CD4-positive, alpha-beta memory T cell (primary cell): ENCODE data around the gene PPCS. TPM values are rescaled to one million over a fixed set of nuclear protein-coding genes. Genes with fewer than 3 reads are reported as not detected.

Source experiments
- CTCF ChIA-PET: fragments of 350-600 bp; sonication (Branson Sonifier 250); formaldehyde crosslinking; loops from one replicate; lab custom pipeline; 2021; ENCODE audit warnings: inconsistent platforms; ENCODE audit not compliant: partially characterized antibody; lab: Charles Lee
- POLR2A ChIA-PET: fragments of 350-600 bp; sonication (Branson Sonifier 250); formaldehyde crosslinking; loops from one replicate; lab custom pipeline; 2021; ENCODE audit not compliant: partially characterized antibody; lab: Charles Lee
- DNase-seq, 5 donors: peaks; one replicate each; pipeline versions ENCODE4 v3.0.0 to v3.0.0-alpha.2; 2020 to 2022; ENCODE audit warnings: mixed read lengths in 1 of 5
- H3K27ac ChIP-seq: one replicate; pipeline ENCODE4 v1.7.0; 2013; ENCODE audit warnings: low read depth, low read length
- H3K27me3 ChIP-seq: 2 replicates; pipeline ENCODE4 v1.7.0; 2013; ENCODE audit warnings: mild to moderate bottlenecking, low read length, moderate library complexity; ENCODE audit not compliant: insufficient read depth
- H3K36me3 ChIP-seq: 2 replicates; pipeline ENCODE4 v1.7.0; 2013; ENCODE audit warnings: mild to moderate bottlenecking, low read length, moderate library complexity; ENCODE audit not compliant: insufficient read depth
- H3K4me1 ChIP-seq: 2 replicates; pipeline ENCODE4 v1.7.0; 2013; ENCODE audit warnings: mild to moderate bottlenecking, low read length, moderate library complexity; ENCODE audit not compliant: insufficient read depth
- H3K4me3 ChIP-seq, 2 donors: one replicate each; pipeline ENCODE4 v1.7.0; 2013; ENCODE audit warnings: low read length in 2 of 2, mild to moderate bottlenecking in 1 of 2
- H3K9me3 ChIP-seq, 2 donors: one replicate each; pipeline ENCODE4 v1.7.0; 2013; ENCODE audit warnings: low read length in 2 of 2, control low read depth in 1 of 2; ENCODE audit not compliant: control insufficient read depth in 1 of 2
- H3K27ac Mint-ChIP-seq, 7 donors: one replicate each; pipeline ENCODE4 v1.8.0; 2020 to 2021; ENCODE audit warnings: mixed read lengths in 7 of 7, mild to moderate bottlenecking in 6 of 7, inconsistent platforms in 3 of 7, moderate library complexity in 3 of 7
- H3K27me3 Mint-ChIP-seq, 2 donors: one replicate each; pipeline ENCODE4 v1.8.0; 2020 to 2021; ENCODE audit warnings: mixed read lengths in 2 of 2
- H3K36me3 Mint-ChIP-seq, 2 donors: one replicate each; pipeline ENCODE4 v1.8.0; 2020 to 2021; ENCODE audit warnings: mixed read lengths in 2 of 2, inconsistent platforms in 1 of 2, mild to moderate bottlenecking in 1 of 2
- H3K4me1 Mint-ChIP-seq, 4 donors: one replicate each; pipeline ENCODE4 v1.8.0; 2020 to 2021; ENCODE audit warnings: mixed read lengths in 4 of 4, mild to moderate bottlenecking in 1 of 4
- H3K4me3 Mint-ChIP-seq, 8 donors: one replicate each; pipeline ENCODE4 v1.8.0; 2020 to 2021; ENCODE audit warnings: mixed read lengths in 8 of 8, mild to moderate bottlenecking in 7 of 8, moderate library complexity in 6 of 8, inconsistent platforms in 3 of 8
- H3K9me3 Mint-ChIP-seq, 8 donors: one replicate each; pipeline ENCODE4 v1.8.0; 2020 to 2021; ENCODE audit warnings: mixed read lengths in 8 of 8, mild to moderate bottlenecking in 5 of 8, inconsistent platforms in 3 of 8, moderate library complexity in 1 of 8
- intact Hi-C: fragments of 100-400 bp; cut with micrococcal nuclease; formaldehyde crosslinking; loops from one replicate; pipeline ENCODE4 v1.15.1; 2023
- polyA plus RNA-seq, 2 donors: library from polyadenylated mRNA; unstranded; fragments of 300-500 nt; fragmentation: Illumina TruSeq; gene quantifications; one replicate each; pipeline ENCODE4 v1.2.3, GENCODE V29; 2021
- total RNA-seq, 2 experiments: library from RNA; stranded (reverse); gene quantifications; one replicate each; pipeline ENCODE4 v1.2.3, GENCODE V29; 2021

The PPCS gene
- total and polyA plus RNA-seq, 4 experiments from 2014 or later = 61.1 to 159 (median 88.2) TPM

- CTCF ChIA-PET = no interaction called here
- Mint-ChIP-seq H3K27me3 (no peaks in the 10 kb centered on the region), H3K4me1 (no peaks in the 10 kb centered on the region), H3K4me3 (no peak overlapping the region), H3K9me3 (no peaks in the 10 kb centered on the region), H3K36me3 (no peaks in the 10 kb centered on the region), H3K27ac (no peak overlapping the region)
- intact Hi-C loops = no loop called here
- H3K36me3 ChIP-seq = no peaks in the 10 kb centered on the region
- no peaks in the 10 kb centered on the region for H3K9me3 ChIP-seq
- H3K27ac ChIP-seq = no peak overlapping the region
- no peaks in the 10 kb centered on the region for H3K27me3 ChIP-seq
- POLR2A ChIA-PET = no interaction called here
- no peak for DNase-seq
- H3K4me3 ChIP-seq = no peak overlapping the region
- no peaks in the 10 kb centered on the region for H3K4me1 ChIP-seq
Observed at GRCh38 chr1:42431514-42431913, 24.8 kb upstream of the PPCS start.

- Mint-ChIP-seq H3K27ac (no peak overlapping the region), H3K4me3 (no peak overlapping the region), H3K9me3 (no peaks in the 10 kb centered on the region), H3K27me3 (peaks cover 3 to 4% of the 10 kb centered on the region in 2 donors), H3K36me3 (no peaks in the 10 kb centered on the region), H3K4me1 (no peaks in the 10 kb centered on the region)
- H3K27me3 ChIP-seq = no peaks in the 10 kb centered on the region
- H3K36me3 ChIP-seq = no peaks in the 10 kb centered on the region
- H3K4me3 ChIP-seq = no peak overlapping the region
- no peaks in the 10 kb centered on the region for H3K9me3 ChIP-seq
- DNase-seq = no peak
- H3K4me1 ChIP-seq = no peaks in the 10 kb centered on the region
- CTCF ChIA-PET = no interaction called here
- POLR2A ChIA-PET = no interaction called here
- intact Hi-C loops = no loop called here
- H3K27ac ChIP-seq = no peak overlapping the region
Observed at GRCh38 chr1:42432714-42433113, 23.6 kb upstream of the PPCS start.

- no peak for DNase-seq
Observed at GRCh38 chr1:42433369-42433768, 23.0 kb upstream of the PPCS start.

GRCh38 chr1:42434340-42434739 is 22.0 kb upstream of the PPCS start:
- no peak overlapping the region for H3K27ac Mint-ChIP-seq
- H3K9me3 Mint-ChIP-seq = no peaks in the 10 kb centered on the region
- no peaks in the 10 kb centered on the region for H3K27me3 ChIP-seq
- ChIA-PET CTCF (no interaction called here), POLR2A (no interaction called here)
- H3K4me3 ChIP-seq = no peak overlapping the region
- no peak overlapping the region for H3K27ac ChIP-seq
- H3K27me3 Mint-ChIP-seq = peaks cover 3 to 4% of the 10 kb centered on the region in 2 donors
- no peaks in the 10 kb centered on the region for H3K4me1 Mint-ChIP-seq
- H3K4me1 ChIP-seq = no peaks in the 10 kb centered on the region
- no peaks in the 10 kb centered on the region for H3K9me3 ChIP-seq
- intact Hi-C loops = no loop called here
- H3K4me3 Mint-ChIP-seq = no peak overlapping the region
- DNase-seq = no peak
- H3K36me3 ChIP-seq = no peaks in the 10 kb centered on the region
- H3K36me3 Mint-ChIP-seq = no peaks in the 10 kb centered on the region

More at GRCh38 chr1:42433369-42433768, 23.0 kb upstream of the PPCS start:
- H3K27ac Mint-ChIP-seq = no peak overlapping the region
- no peak overlapping the region for H3K27ac ChIP-seq
- H3K36me3 Mint-ChIP-seq = no peaks in the 10 kb centered on the region
- peaks cover 3 to 4% of the 10 kb centered on the region in 2 donors for H3K27me3 Mint-ChIP-seq
- H3K4me3 ChIP-seq = no peak overlapping the region
- H3K9me3 Mint-ChIP-seq = no peaks in the 10 kb centered on the region
- no peaks in the 10 kb centered on the region for H3K36me3 ChIP-seq
- intact Hi-C loops = no loop called here
- ChIA-PET CTCF (no interaction called here), POLR2A (no interaction called here)
- no peaks in the 10 kb centered on the region for H3K9me3 ChIP-seq
- no peak overlapping the region for H3K4me3 Mint-ChIP-seq
- no peaks in the 10 kb centered on the region for H3K27me3 ChIP-seq
- no peaks in the 10 kb centered on the region for H3K4me1 Mint-ChIP-seq
- H3K4me1 ChIP-seq = no peaks in the 10 kb centered on the region

GRCh38 chr1:42439940-42440339 is 16.4 kb upstream of the PPCS start:
- intact Hi-C loops = no loop called here
- Mint-ChIP-seq H3K36me3 (no peaks in the 10 kb centered on the region), H3K4me3 (no peak overlapping the region), H3K4me1 (no peaks in the 10 kb centered on the region), H3K27ac (no peak overlapping the region), H3K27me3 (peaks cover 3 to 4% of the 10 kb centered on the region in 2 donors), H3K9me3 (no peaks in the 10 kb centered on the region)
- DNase-seq = no peak
- CTCF ChIA-PET = no interaction called here
- H3K9me3 ChIP-seq = no peaks in the 10 kb centered on the region
- H3K36me3 ChIP-seq = no peaks in the 10 kb centered on the region
- POLR2A ChIA-PET = no interaction called here
- H3K4me1 ChIP-seq = no peaks in the 10 kb centered on the region
- H3K27me3 ChIP-seq = no peaks in the 10 kb centered on the region
- H3K4me3 ChIP-seq = no peak overlapping the region
- no peak overlapping the region for H3K27ac ChIP-seq

GRCh38 chr1:42442662-42443061 is 13.7 kb upstream of the PPCS start:
- Mint-ChIP-seq H3K9me3 (no peaks in the 10 kb centered on the region), H3K27ac (no peak overlapping the region), H3K27me3 (no peaks in the 10 kb centered on the region), H3K36me3 (no peaks in the 10 kb centered on the region), H3K4me1 (no peaks in the 10 kb centered on the region), H3K4me3 (no peak overlapping the region)
- intact Hi-C loops = no loop called here
- POLR2A ChIA-PET = no interaction called here
- Histone ChIP-seq H3K9me3 (no peaks in the 10 kb centered on the region), H3K27ac (no peak overlapping the region), H3K4me1 (no peaks in the 10 kb centered on the region), H3K27me3 (no peaks in the 10 kb centered on the region), H3K4me3 (no peak overlapping the region), H3K36me3 (no peaks in the 10 kb centered on the region)
- no peak for DNase-seq
- CTCF ChIA-PET = no interaction called here

GRCh38 chr1:42449256-42449655 is 7.1 kb upstream of the PPCS start:
- no peak overlapping the region for H3K4me3 ChIP-seq
- no peaks in the 10 kb centered on the region for H3K27me3 ChIP-seq
- DNase-seq = no peak
- no peak overlapping the region for H3K27ac Mint-ChIP-seq
- no peaks in the 10 kb centered on the region for H3K36me3 ChIP-seq
- no peaks in the 10 kb centered on the region for H3K9me3 ChIP-seq
- intact Hi-C loops = no loop called here
- H3K9me3 Mint-ChIP-seq = no peaks in the 10 kb centered on the region
- POLR2A ChIA-PET = no interaction called here
- CTCF ChIA-PET = no interaction called here
- no peaks in the 10 kb centered on the region for H3K36me3 Mint-ChIP-seq
- H3K27ac ChIP-seq = no peak overlapping the region
- peaks cover 0 to under 1% (median 0%) of the 10 kb centered on the region in 4 donors for H3K4me1 Mint-ChIP-seq
- no peak overlapping the region for H3K4me3 Mint-ChIP-seq
- H3K27me3 Mint-ChIP-seq = peaks cover 0 to 2% of the 10 kb centered on the region in 2 donors
- H3K4me1 ChIP-seq = no peaks in the 10 kb centered on the region

GRCh38 chr1:42450061-42450460 is 6.3 kb upstream of the PPCS start:
- no peaks in the 10 kb centered on the region for H3K36me3 ChIP-seq
- H3K4me3 ChIP-seq = no peak overlapping the region
- no peaks in the 10 kb centered on the region for H3K27me3 ChIP-seq
- ChIA-PET CTCF (no interaction called here), POLR2A (no interaction called here)
- Mint-ChIP-seq H3K4me3 (no peak overlapping the region), H3K36me3 (no peaks in the 10 kb centered on the region), H3K4me1 (peaks cover 0 to 2% (median 1%) of the 10 kb centered on the region in 4 donors), H3K27ac (no peak overlapping the region), H3K9me3 (no peaks in the 10 kb centered on the region), H3K27me3 (peaks cover 0 to 2% of the 10 kb centered on the region in 2 donors)
- no peak overlapping the region for H3K27ac ChIP-seq
- H3K4me1 ChIP-seq = no peaks in the 10 kb centered on the region
- no peaks in the 10 kb centered on the region for H3K9me3 ChIP-seq
- DNase-seq = no peak
- intact Hi-C loops = no loop called here
